A673 (cell line): ENCODE data around the gene ZGLP1. TPM values are rescaled to one million over a fixed set of nuclear protein-coding genes. Genes with fewer than 3 reads are reported as not detected.

ENCODE experiments used
- BruUV-seq: library from RNA; stranded (reverse); fragments of 400-500 nt; replicated peaks from 2 replicates; lab custom pipeline; 2021; lab: Mats Ljungman, UMichigan
- CTCF ChIA-PET: fragments of 300-600 bp; sonication (Branson Sonifier 250); formaldehyde crosslinking; loops from one replicate; lab custom pipeline; 2022; ENCODE audit warnings: antibody characterized with exemption; lab: Charles Lee
- POLR2A ChIA-PET: fragments of 300-600 bp; sonication (Branson Sonifier 250); formaldehyde crosslinking; loops from one replicate; lab custom pipeline; 2022; ENCODE audit warnings: antibody characterized with exemption; ENCODE audit not compliant: low non-redundant PET; lab: Charles Lee
- DNase-seq: peaks from one replicate; pipeline ENCODE4 v3.0.0-alpha.2; 2015; ENCODE audit warnings: low spot score
- H3K27ac ChIP-seq: fragments of 200-600 bp; sonication (generic); 2 replicates; pipeline ENCODE4 v1.5.1; 2016; ENCODE audit warnings: mixed run types, low read depth, mild to moderate bottlenecking, mixed read lengths, antibody characterized with exemption, low read length; ENCODE audit not compliant: poor library complexity, severe bottlenecking
- H3K27me3 ChIP-seq: fragments of 200-600 bp; sonication (generic); replicated peaks from 2 replicates; pipeline ENCODE4 v1.6.1; 2017; ENCODE audit warnings: mixed run types, low read depth, mild to moderate bottlenecking, mixed read lengths, antibody characterized with exemption, low read length; ENCODE audit not compliant: insufficient read depth, poor library complexity
- H3K36me3 ChIP-seq: fragments of 200-600 bp; sonication (generic); 2 replicates; pipeline ENCODE4 v1.6.1; 2016; ENCODE audit warnings: mixed run types, mild to moderate bottlenecking, mixed read lengths, antibody characterized with exemption, low read length; ENCODE audit not compliant: insufficient read depth, poor library complexity, severe bottlenecking
- H3K4me1 ChIP-seq: fragments of 200-600 bp; sonication (generic); 2 replicates; pipeline ENCODE4 v1.6.1; 2017; ENCODE audit warnings: mixed run types, mild to moderate bottlenecking, mixed read lengths, antibody characterized with exemption, low read length; ENCODE audit not compliant: insufficient read depth, poor library complexity, severe bottlenecking
- H3K4me3 ChIP-seq: fragments of 200-600 bp; sonication (generic); 2 replicates; pipeline ENCODE4 v1.5.1; 2016; ENCODE audit warnings: low read depth, mixed run types, mild to moderate bottlenecking, mixed read lengths, low read length; ENCODE audit not compliant: poor library complexity, severe bottlenecking
- H3K9me3 ChIP-seq: fragments of 200-600 bp; sonication (generic); 2 replicates; pipeline ENCODE4 v1.6.1; 2016; ENCODE audit warnings: mixed run types, low read depth, mild to moderate bottlenecking, mixed read lengths, antibody characterized with exemption, low read length; ENCODE audit not compliant: poor library complexity, severe bottlenecking
- EZH2 ChIP-seq: fragments of 200-600 bp; sonication (generic); IDR thresholded peaks from 2 replicates; pipeline ENCODE4 v1.6.1; 2017; ENCODE audit warnings: borderline replicate concordance, low read depth, mild to moderate bottlenecking, mixed read lengths, antibody characterized with exemption, low read length; ENCODE audit not compliant: poor library complexity, severe bottlenecking
- intact Hi-C: fragments of 100-400 bp; cut with micrococcal nuclease; formaldehyde crosslinking; loops from one replicate; pipeline ENCODE4 v1.10.0; 2022; ENCODE audit not compliant: unreplicated experiment
- total RNA-seq: library from RNA; stranded (reverse); gene quantifications from 2 replicates; pipeline ENCODE4 v1.2.3, GENCODE V29; 2021
- TF ChIP-seq, protein P1 (sequence below): fragments of 300-800, 200-600 bp; sonication (generic); conservative IDR thresholded peaks from 2 replicates; pipeline ENCODE4 v1.5.1; 2017; ENCODE audit warnings: low read depth, mild to moderate bottlenecking, antibody characterized with exemption, low read length, moderate library complexity, mixed read lengths

The ZGLP1 gene
- total RNA-seq, 1 experiment from 2014 or later: 7.2 TPM

DNA sequence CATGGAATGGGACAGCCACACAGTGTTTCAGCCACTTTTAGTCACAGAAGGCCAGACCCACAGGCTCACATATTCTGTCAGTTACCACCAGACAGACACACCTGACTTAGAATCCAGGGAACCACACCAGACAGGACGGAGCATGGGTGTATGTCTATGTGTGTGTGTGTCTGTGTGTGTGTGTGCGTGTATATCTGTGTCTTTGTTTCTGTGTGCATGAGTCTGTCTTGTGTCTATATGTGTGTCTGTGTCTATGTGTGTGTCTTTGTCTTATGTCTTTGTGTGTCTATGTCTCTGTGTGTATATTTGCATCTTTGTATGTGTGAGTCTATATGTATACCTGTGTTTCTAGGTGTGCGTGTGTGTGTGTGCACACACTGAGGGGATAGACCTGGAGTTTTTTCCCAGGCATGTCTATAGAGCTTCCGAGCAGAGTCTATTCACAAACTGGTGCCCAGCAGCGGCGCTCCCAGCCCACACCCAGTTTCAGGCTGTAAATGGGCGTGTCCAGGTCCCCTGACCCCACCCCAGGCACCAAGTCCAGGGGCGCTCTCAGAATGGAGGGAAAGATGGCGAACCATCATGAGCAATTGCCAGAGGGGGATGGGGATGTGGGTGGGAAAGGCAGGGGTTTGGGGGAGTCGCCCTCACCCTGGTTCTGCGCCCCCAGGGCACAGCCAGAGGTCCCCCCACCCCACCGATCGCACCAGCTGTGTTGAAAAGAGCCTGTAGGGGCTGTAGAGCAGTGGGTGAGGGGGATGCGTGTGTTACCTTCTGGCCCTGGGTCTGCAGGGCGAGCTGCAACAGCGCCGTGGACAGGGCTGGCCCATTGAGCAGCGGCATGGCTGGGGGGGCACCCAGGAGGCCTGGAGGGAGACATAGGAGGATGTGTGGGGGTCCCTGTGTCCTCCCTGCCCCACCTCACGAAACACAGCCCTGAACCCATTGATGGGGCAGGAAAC is 12.5 kb upstream of the ZGLP1 start:
- CTCF ChIA-PET: no interaction called here
- no peak overlapping the region for H3K4me3 ChIP-seq
- peaks cover 87% of the 10 kb centered on the region for H3K36me3 ChIP-seq
- no peak overlapping the region for H3K27ac ChIP-seq
- H3K4me1 ChIP-seq: no peaks in the 10 kb centered on the region
- no peak for TF ChIP-seq EZH2
- TF ChIP-seq, protein P1, sequence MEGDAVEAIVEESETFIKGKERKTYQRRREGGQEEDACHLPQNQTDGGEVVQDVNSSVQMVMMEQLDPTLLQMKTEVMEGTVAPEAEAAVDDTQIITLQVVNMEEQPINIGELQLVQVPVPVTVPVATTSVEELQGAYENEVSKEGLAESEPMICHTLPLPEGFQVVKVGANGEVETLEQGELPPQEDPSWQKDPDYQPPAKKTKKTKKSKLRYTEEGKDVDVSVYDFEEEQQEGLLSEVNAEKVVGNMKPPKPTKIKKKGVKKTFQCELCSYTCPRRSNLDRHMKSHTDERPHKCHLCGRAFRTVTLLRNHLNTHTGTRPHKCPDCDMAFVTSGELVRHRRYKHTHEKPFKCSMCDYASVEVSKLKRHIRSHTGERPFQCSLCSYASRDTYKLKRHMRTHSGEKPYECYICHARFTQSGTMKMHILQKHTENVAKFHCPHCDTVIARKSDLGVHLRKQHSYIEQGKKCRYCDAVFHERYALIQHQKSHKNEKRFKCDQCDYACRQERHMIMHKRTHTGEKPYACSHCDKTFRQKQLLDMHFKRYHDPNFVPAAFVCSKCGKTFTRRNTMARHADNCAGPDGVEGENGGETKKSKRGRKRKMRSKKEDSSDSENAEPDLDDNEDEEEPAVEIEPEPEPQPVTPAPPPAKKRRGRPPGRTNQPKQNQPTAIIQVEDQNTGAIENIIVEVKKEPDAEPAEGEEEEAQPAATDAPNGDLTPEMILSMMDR: no peak
- POLR2A ChIA-PET: no interaction called here
- H3K9me3 ChIP-seq: no peaks in the 10 kb centered on the region
- no TSS peak for BruUV-seq
- H3K27me3 ChIP-seq: no peaks in the 10 kb centered on the region
- no peak for DNase-seq
- intact Hi-C loops: no loop called here

DNA sequence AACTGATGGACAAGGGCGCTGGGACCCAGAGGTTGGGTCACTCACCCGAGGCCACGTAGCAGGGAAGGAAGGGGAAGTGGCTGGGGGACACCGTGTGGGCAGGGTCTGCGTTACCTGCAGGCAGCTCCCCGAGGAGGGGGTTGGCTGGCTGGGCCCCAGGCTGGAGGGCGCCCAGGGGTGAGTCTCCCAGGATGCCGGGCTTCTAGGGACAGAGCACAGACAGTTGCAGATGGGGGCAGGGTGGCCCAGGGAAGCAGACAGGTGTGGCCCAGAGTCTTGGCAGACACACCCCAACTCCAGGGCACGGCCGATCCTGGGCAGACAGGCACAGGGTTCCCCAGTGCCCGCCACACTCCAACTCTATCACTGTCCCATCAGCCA is 11.8 kb upstream of the ZGLP1 start:
- ChIA-PET POLR2A (no interaction called here), CTCF (no interaction called here)
- no peaks in the 10 kb centered on the region for H3K4me1 ChIP-seq
- no peak for DNase-seq
- no TSS peak for BruUV-seq
- H3K27me3 ChIP-seq: no peaks in the 10 kb centered on the region
- H3K4me3 ChIP-seq: no peak overlapping the region
- peaks cover 87% of the 10 kb centered on the region for H3K36me3 ChIP-seq
- no peaks in the 10 kb centered on the region for H3K9me3 ChIP-seq
- TF ChIP-seq, protein P1: no peak
- no peak for TF ChIP-seq EZH2
- intact Hi-C loops: no loop called here
- H3K27ac ChIP-seq: no peak overlapping the region

DNA sequence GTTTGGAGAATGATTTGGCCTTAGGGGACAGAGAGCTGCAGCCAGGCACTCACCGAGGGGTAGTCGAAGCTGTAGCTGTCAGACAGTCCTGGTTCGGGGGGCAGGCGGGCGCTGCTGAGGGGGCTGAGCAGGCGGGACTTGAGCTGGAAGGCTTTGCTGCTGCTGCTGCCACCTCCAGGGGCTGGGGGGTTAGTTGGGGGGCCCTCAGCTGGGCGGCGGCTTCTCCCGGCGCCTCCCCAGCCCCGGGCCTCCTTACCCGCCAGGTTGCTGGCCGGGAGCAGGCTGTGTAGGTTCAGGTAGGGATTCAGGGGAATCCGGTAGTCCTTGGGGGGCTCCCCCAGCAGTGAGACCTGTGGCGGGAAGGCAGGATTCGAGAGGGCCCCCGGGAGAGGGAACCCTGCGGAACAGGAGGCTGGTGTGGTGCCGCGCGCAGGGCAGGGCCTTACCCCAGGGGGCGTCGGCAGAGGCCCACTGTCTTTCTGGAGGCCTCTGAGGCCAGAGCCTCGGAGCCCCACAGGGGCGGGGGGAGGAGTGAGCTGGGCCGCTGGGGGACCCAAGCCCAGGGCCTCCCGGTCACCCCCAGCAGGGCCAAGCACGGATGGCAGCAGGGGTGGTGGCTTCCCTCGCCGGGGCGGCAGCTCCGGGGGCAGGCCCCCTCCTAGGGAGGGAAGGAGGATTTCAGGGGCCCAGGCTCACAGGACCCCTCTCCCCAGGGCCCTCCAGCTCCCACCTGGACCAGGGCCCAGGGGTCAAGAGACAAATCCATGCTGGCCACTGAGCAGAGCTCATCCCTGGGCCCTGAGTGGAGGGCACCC is 11.2 kb upstream of the ZGLP1 start:
- H3K4me1 ChIP-seq: peaks cover 5% of the 10 kb centered on the region
- H3K4me3 ChIP-seq: no peak overlapping the region
- no TSS peak for BruUV-seq
- CTCF ChIA-PET: interaction anchor here (0.6 kb wide), 1 partner anchor 83 kb away, joined by 3 read pairs; no protein-coding TSS in a partner anchor
- no peak overlapping the region for H3K27ac ChIP-seq
- POLR2A ChIA-PET: no interaction called here
- H3K27me3 ChIP-seq: no peaks in the 10 kb centered on the region
- intact Hi-C loops: no loop called here
- H3K9me3 ChIP-seq: no peaks in the 10 kb centered on the region
- TF ChIP-seq, protein P1: no peak
- no peak for TF ChIP-seq EZH2
- H3K36me3 ChIP-seq: peaks cover 85% of the 10 kb centered on the region
- DNase-seq: no peak
